B cell (primary cell): ENCODE measurements around the gene NPL. TPM values are rescaled to one million over a fixed set of nuclear protein-coding genes. Genes with fewer than 3 reads are reported as not detected.

ENCODE experiments used
- ATAC-seq: fragments of 200-7000 bp; cut with Tn5 transposase; one replicate; pipeline ENCODE4 v1.10.0; 2021; ENCODE audit warnings: low read depth, mild to moderate bottlenecking, moderate number of reproducible peaks, moderate library complexity
- CTCF ChIA-PET: fragments of 350-600 bp; sonication (Branson Sonifier 250); formaldehyde crosslinking; loops from one replicate; lab custom pipeline; 2021; ENCODE audit warnings: antibody characterized with exemption, inconsistent platforms; lab: Charles Lee
- POLR2A ChIA-PET: fragments of 350-600 bp; sonication (Branson Sonifier 250); formaldehyde crosslinking; loops from one replicate; lab custom pipeline; 2021; ENCODE audit warnings: antibody characterized with exemption; lab: Charles Lee
- DNase-seq: peaks from one replicate; pipeline ENCODE4 v3.0.0; 2013
- H2AFZ ChIP-seq: 2 replicates; pipeline ENCODE4 v1.6.1; 2012; ENCODE audit warnings: mild to moderate bottlenecking, low read depth, low read length; ENCODE audit not compliant: insufficient read depth, poor library complexity, severe bottlenecking
- H3K27ac ChIP-seq, 2 donors: 1 replicate in 1 of 2; 2 replicates in 1 of 2; pipeline ENCODE4 v1.5.1; 2012 to 2013; ENCODE audit warnings: low read length in 2 of 2, mild to moderate bottlenecking in 2 of 2, moderate library complexity in 1 of 2
- H3K27me3 ChIP-seq, 4 experiments: fragments of 200-600 bp in 1 of 4; sonication (generic) in 1 of 4; replicated peaks in 1 of 4; 1 replicate in 2 of 4; 2 replicates in 2 of 4; pipeline versions ENCODE4 v1.6.1 to v1.7.0; 2013 to 2016; ENCODE audit warnings: low read length in 3 of 4, mild to moderate bottlenecking in 2 of 4, mixed read lengths in 1 of 4, moderate library complexity in 1 of 4; ENCODE audit not compliant: insufficient read depth in 4 of 4, control insufficient read depth in 3 of 4; ENCODE audit errors: control extremely low read depth in 1 of 4
- H3K36me3 ChIP-seq, 2 experiments: replicated peaks in 1 of 2; 1 replicate in 1 of 2; 2 replicates in 1 of 2; pipeline versions ENCODE4 v1.6.1 to v1.7.1; 2013; ENCODE audit warnings: low read length in 1 of 2; ENCODE audit not compliant: insufficient read depth in 2 of 2, control insufficient read depth in 1 of 2; ENCODE audit errors: control extremely low read depth in 1 of 2, extremely low read depth in 1 of 2
- H3K4me1 ChIP-seq, 2 donors: fragments of 200-600 bp in 1 of 2; sonication (generic) in 1 of 2; 1 replicate in 1 of 2; 2 replicates in 1 of 2; pipeline versions ENCODE4 v1.5.1 to v1.6.1; 2013 to 2017; ENCODE audit warnings: low read length in 2 of 2; ENCODE audit not compliant: control insufficient read depth in 2 of 2, insufficient read depth in 2 of 2
- H3K4me2 ChIP-seq: replicated peaks from 2 replicates; pipeline ENCODE3; 2012; ENCODE audit warnings: mild to moderate bottlenecking, low read depth, low read length; ENCODE audit not compliant: poor library complexity, severe bottlenecking
- H3K4me3 ChIP-seq, 5 experiments: fragments of 200-600 bp in 1 of 5; sonication (generic) in 1 of 5; 1 replicate in 3 of 5; 2 replicates in 2 of 5; pipeline versions ENCODE4 v1.5.1 to v1.7.0; 2011 to 2016; ENCODE audit warnings: low read length in 4 of 5, mild to moderate bottlenecking in 4 of 5, low read depth in 2 of 5, control low read depth in 1 of 5, moderate library complexity in 1 of 5; ENCODE audit not compliant: insufficient read depth in 1 of 5; ENCODE audit errors: control extremely low read depth in 1 of 5, extremely low read depth in 1 of 5
- H3K79me2 ChIP-seq: fragments of 200-600 bp; sonication (generic); one replicate; pipeline ENCODE4 v1.6.0; 2016; ENCODE audit warnings: low read length; ENCODE audit not compliant: control insufficient read depth, insufficient read depth
- H3K9ac ChIP-seq: fragments of 200-600 bp; sonication (generic); 2 replicates; pipeline ENCODE4 v1.6.1; 2017; ENCODE audit warnings: mild to moderate bottlenecking, low read length, moderate library complexity
- H3K9me3 ChIP-seq, 3 donors: one replicate each; pipeline versions ENCODE4 v1.6.1 to v1.7.1; 2013; ENCODE audit warnings: low read length in 2 of 3; ENCODE audit not compliant: control insufficient read depth in 2 of 3, insufficient read depth in 1 of 3; ENCODE audit errors: control extremely low read depth in 1 of 3
- H4K20me1 ChIP-seq: 2 replicates; pipeline ENCODE4 v1.6.0; 2012; ENCODE audit warnings: mild to moderate bottlenecking, low read length; ENCODE audit not compliant: insufficient read depth, control insufficient read depth, poor library complexity, severe bottlenecking
- H3K27ac Mint-ChIP-seq: one replicate; pipeline ENCODE4 v1.8.0; 2021; ENCODE audit warnings: mixed read lengths
- H3K27me3 Mint-ChIP-seq: one replicate; pipeline ENCODE4 v1.8.0; 2021; ENCODE audit warnings: mixed read lengths
- H3K4me1 Mint-ChIP-seq: one replicate; pipeline ENCODE4 v1.8.0; 2021; ENCODE audit warnings: mixed read lengths
- H3K4me3 Mint-ChIP-seq: one replicate; pipeline ENCODE4 v1.8.0; 2021; ENCODE audit warnings: mixed read lengths
- H3K9me3 Mint-ChIP-seq: one replicate; pipeline ENCODE4 v1.8.0; 2022; ENCODE audit warnings: mixed read lengths; ENCODE audit not compliant: insufficient read depth
- CTCF ChIP-seq: fragments of 200-600 bp; IDR thresholded peaks from one replicate; pipeline ENCODE4 v1.8.0; 2022; ENCODE audit warnings: antibody characterized with exemption, mild to moderate bottlenecking
- EZH2 ChIP-seq: IDR thresholded peaks from 2 replicates; pipeline ENCODE4 v1.6.1; 2012; ENCODE audit warnings: borderline replicate concordance, low read depth, mild to moderate bottlenecking, moderate library complexity, low read length; ENCODE audit not compliant: insufficient read depth, poor library complexity, severe bottlenecking
- WGBS: methylation state at CpG from one replicate; pipeline ENCODE4 v1.1.5; 2013; ENCODE audit warnings: missing lambda C conversion rate; ENCODE audit not compliant: insufficient coverage; 5-methylcytosine and 5-hydroxymethylcytosine counted together
- intact Hi-C: fragments of 100-400 bp; cut with micrococcal nuclease; formaldehyde crosslinking; loops from one replicate; pipeline ENCODE4 v1.10.0; 2022
- polyA plus RNA-seq: library from polyadenylated mRNA; depleted of rRNA; stranded (reverse); fragments of >200 nt; gene quantifications from 2 replicates; pipeline ENCODE4 v1.2.3, GENCODE V29; 2012
- total RNA-seq, 2 donors: library from RNA; stranded (reverse); fragments of 120-200 nt in 1 of 2; gene quantifications; 1 replicate in 1 of 2; 2 replicates in 1 of 2; pipeline versions ENCODE4 v1.2.3 to v1.2.4, GENCODE V29; 2013 to 2022

NPL gene
- total and polyA plus RNA-seq, 2 donors (not counting 1 experiment from before 2014, with no cell fraction given), result 3.4 to 5.9 TPM

- H3K9me3 Mint-ChIP-seq, result peaks cover 3% of the 10 kb centered on the region
- H3K4me1 Mint-ChIP-seq, result no peaks in the 10 kb centered on the region
- TF ChIP-seq CTCF (no peak), EZH2 (no peak)
- POLR2A ChIA-PET, result no interaction called here
- Histone ChIP-seq H3K36me3 (no peaks in the 10 kb centered on the region), H3K9ac (no peak overlapping the region), H4K20me1 (no peaks in the 10 kb centered on the region), H3K27me3 (peaks cover 0 to 4% (median 0%) of the 10 kb centered on the region in 4 experiments), H3K27ac (no peak overlapping the region), H2AFZ (no peak overlapping the region), H3K79me2 (no peaks in the 10 kb centered on the region), H3K4me2 (no peak overlapping the region), H3K4me1 (no peaks in the 10 kb centered on the region), H3K9me3 (no peaks in the 10 kb centered on the region), H3K4me3 (no peak overlapping the region)
- no peak overlapping the region for H3K27ac Mint-ChIP-seq
- CTCF ChIA-PET, result interaction anchor here (0.9 kb wide), 1 partner anchor 10 kb away, joined by 3 read pairs; no protein-coding TSS in a partner anchor
- no peak for ATAC-seq
- no peak for DNase-seq
- H3K27me3 Mint-ChIP-seq, result peaks cover 13% of the 10 kb centered on the region
- intact Hi-C loops, result no loop called here
- H3K4me3 Mint-ChIP-seq, result no peak overlapping the region
- no CpG with 5 or more reads among the region's 2 CpGs for WGBS
Measured at GRCh38 chr1:182768963-182769362, 20.6 kb upstream of the NPL start.

GRCh38 chr1:182770232-182770631 lies 19.3 kb upstream of the NPL start:
- no peaks in the 10 kb centered on the region for H3K36me3 ChIP-seq
- Mint-ChIP-seq H3K4me1 (no peaks in the 10 kb centered on the region), H3K9me3 (peaks cover 4% of the 10 kb centered on the region), H3K27me3 (peaks cover 20% of the 10 kb centered on the region), H3K4me3 (no peak overlapping the region), H3K27ac (no peak overlapping the region)
- peaks cover 0 to 5% (median 0%) of the 10 kb centered on the region in 4 experiments for H3K27me3 ChIP-seq
- no peaks in the 10 kb centered on the region for H3K79me2 ChIP-seq
- TF ChIP-seq CTCF (no peak), EZH2 (no peak)
- H3K4me1 ChIP-seq, result no peaks in the 10 kb centered on the region
- ATAC-seq (no peak), DNase-seq (no peak)
- no peaks in the 10 kb centered on the region for H3K9me3 ChIP-seq
- intact Hi-C loops, result no loop called here
- no peak overlapping the region for H3K4me2 ChIP-seq
- no peaks in the 10 kb centered on the region for H4K20me1 ChIP-seq
- no peak overlapping the region for H2AFZ ChIP-seq
- no peak overlapping the region for H3K4me3 ChIP-seq
- no peak overlapping the region for H3K27ac ChIP-seq
- WGBS, result 94% methylated on average over 2 of the region's 2 CpGs
- H3K9ac ChIP-seq, result no peak overlapping the region
- ChIA-PET CTCF (interaction anchor here (0.7 kb wide), 2 partner anchors 10 to 12 kb away, joined by 3 read pairs; no protein-coding TSS in a partner anchor), POLR2A (no interaction called here)
